ENCODE measurements around the gene DOK6.

Gene DOK6

GRCh38 chr18:69758458-69758857 is 357.8 kb downstream of the DOK6 start:
- no peaks in the 10 kb centered on the region for H3K9me3 ChIP-seq (ENCODE audit: control insufficient read depth, low read length)
- no peak overlapping the region for H3K4me3 ChIP-seq (ENCODE audit: extremely low read depth, insufficient read depth, low read length, poor library complexity, severe bottlenecking)
- no peaks in the 10 kb centered on the region for H3K36me3 ChIP-seq (ENCODE audit: control insufficient read depth, insufficient read depth, low read length)
- peaks cover 5% of the 10 kb centered on the region for H3K4me1 ChIP-seq (ENCODE audit: control insufficient read depth, insufficient read depth, low read length, poor library complexity, severe bottlenecking)
- no peak overlapping the region for H3K27ac ChIP-seq (ENCODE audit: low read depth, low read length, severe bottlenecking)

GRCh38 chr18:69759046-69759445 is 358.4 kb downstream of the DOK6 start:
- no peak overlapping the region for H3K4me3 ChIP-seq (ENCODE audit: extremely low read depth, insufficient read depth, low read length, poor library complexity, severe bottlenecking)
- H3K9me3 ChIP-seq (ENCODE audit: control insufficient read depth, low read length): no peaks in the 10 kb centered on the region
- peaks cover 5% of the 10 kb centered on the region for H3K4me1 ChIP-seq (ENCODE audit: control insufficient read depth, insufficient read depth, low read length, poor library complexity, severe bottlenecking)
- no peaks in the 10 kb centered on the region for H3K36me3 ChIP-seq (ENCODE audit: control insufficient read depth, insufficient read depth, low read length)
- WGBS, 2 experiments (ENCODE audit: insufficient coverage in 2 of 2): no CpG with 5 or more reads among the region's 2 CpGs
- H3K27ac ChIP-seq (ENCODE audit: low read depth, low read length, severe bottlenecking): no peak overlapping the region

- Histone ChIP-seq H3K4me3 (ENCODE audit: extremely low read depth, insufficient read depth, low read length, poor library complexity, severe bottlenecking) (no peak overlapping the region), H3K36me3 (ENCODE audit: control insufficient read depth, insufficient read depth, low read length) (no peaks in the 10 kb centered on the region), H3K27ac (ENCODE audit: low read depth, low read length, severe bottlenecking) (no peak overlapping the region), H3K4me1 (ENCODE audit: control insufficient read depth, insufficient read depth, low read length, poor library complexity, severe bottlenecking) (no peaks in the 10 kb centered on the region), H3K9me3 (ENCODE audit: control insufficient read depth, low read length) (no peaks in the 10 kb centered on the region)
- WGBS, 2 experiments (ENCODE audit: insufficient coverage in 2 of 2): no CpG with 5 or more reads among the region's 4 CpGs
Observed at GRCh38 chr18:69763002-69763401, 362.3 kb downstream of the DOK6 start.

- 92 to 95% methylated on average over 2 to 4 of the region's 5 CpGs for WGBS, 2 experiments (ENCODE audit: insufficient coverage in 2 of 2)
- H3K9me3 ChIP-seq (ENCODE audit: control insufficient read depth, low read length): no peaks in the 10 kb centered on the region
- H3K36me3 ChIP-seq (ENCODE audit: control insufficient read depth, insufficient read depth, low read length): no peaks in the 10 kb centered on the region
- no peaks in the 10 kb centered on the region for H3K4me1 ChIP-seq (ENCODE audit: control insufficient read depth, insufficient read depth, low read length, poor library complexity, severe bottlenecking)
- no peak overlapping the region for H3K4me3 ChIP-seq (ENCODE audit: extremely low read depth, insufficient read depth, low read length, poor library complexity, severe bottlenecking)
- no peak overlapping the region for H3K27ac ChIP-seq (ENCODE audit: low read depth, low read length, severe bottlenecking)
Observed at GRCh38 chr18:69763821-69764220, 363.1 kb downstream of the DOK6 start.

- Histone ChIP-seq H3K4me3 (ENCODE audit: extremely low read depth, insufficient read depth, low read length, poor library complexity, severe bottlenecking) (no peak overlapping the region), H3K27ac (ENCODE audit: low read depth, low read length, severe bottlenecking) (no peak overlapping the region), H3K36me3 (ENCODE audit: control insufficient read depth, insufficient read depth, low read length) (no peaks in the 10 kb centered on the region), H3K4me1 (ENCODE audit: control insufficient read depth, insufficient read depth, low read length, poor library complexity, severe bottlenecking) (no peaks in the 10 kb centered on the region), H3K9me3 (ENCODE audit: control insufficient read depth, low read length) (no peaks in the 10 kb centered on the region)
- whole genome bisulfite sequencing, 2 experiments (ENCODE audit: insufficient coverage in 2 of 2): 80 to 100% methylated on average over 1 to 2 of the region's 4 CpGs
Observed at GRCh38 chr18:69770238-69770637, 369.6 kb downstream of the DOK6 start.

GRCh38 chr18:69774831-69775230 is 374.1 kb downstream of the DOK6 start:
- WGBS, 2 experiments (ENCODE audit: insufficient coverage in 2 of 2): 100% methylated on average over 2 of the region's 3 CpGs; no CpG with 5 or more reads in 1 of the 2 experiments

GRCh38 chr18:69777248-69777647 is 376.6 kb downstream of the DOK6 start:
- Histone ChIP-seq H3K27ac (ENCODE audit: low read depth, low read length, severe bottlenecking) (no peak overlapping the region), H3K36me3 (ENCODE audit: control insufficient read depth, insufficient read depth, low read length) (no peaks in the 10 kb centered on the region), H3K4me1 (ENCODE audit: control insufficient read depth, insufficient read depth, low read length, poor library complexity, severe bottlenecking) (no peaks in the 10 kb centered on the region), H3K9me3 (ENCODE audit: control insufficient read depth, low read length) (no peaks in the 10 kb centered on the region), H3K4me3 (ENCODE audit: extremely low read depth, insufficient read depth, low read length, poor library complexity, severe bottlenecking) (no peak overlapping the region)

More at GRCh38 chr18:69774831-69775230, 374.1 kb downstream of the DOK6 start:
- Histone ChIP-seq H3K4me3 (ENCODE audit: extremely low read depth, insufficient read depth, low read length, poor library complexity, severe bottlenecking) (no peak overlapping the region), H3K36me3 (ENCODE audit: control insufficient read depth, insufficient read depth, low read length) (no peaks in the 10 kb centered on the region), H3K4me1 (ENCODE audit: control insufficient read depth, insufficient read depth, low read length, poor library complexity, severe bottlenecking) (no peaks in the 10 kb centered on the region), H3K27ac (ENCODE audit: low read depth, low read length, severe bottlenecking) (no peak overlapping the region), H3K9me3 (ENCODE audit: control insufficient read depth, low read length) (no peaks in the 10 kb centered on the region)

- WGBS, 2 experiments (ENCODE audit: insufficient coverage in 2 of 2): no CpG with 5 or more reads among the region's 1 CpG
- Histone ChIP-seq H3K9me3 (ENCODE audit: control insufficient read depth, low read length) (no peaks in the 10 kb centered on the region), H3K27ac (ENCODE audit: low read depth, low read length, severe bottlenecking) (no peak overlapping the region), H3K4me3 (ENCODE audit: extremely low read depth, insufficient read depth, low read length, poor library complexity, severe bottlenecking) (no peak overlapping the region), H3K4me1 (ENCODE audit: control insufficient read depth, insufficient read depth, low read length, poor library complexity, severe bottlenecking) (no peaks in the 10 kb centered on the region), H3K36me3 (ENCODE audit: control insufficient read depth, insufficient read depth, low read length) (no peaks in the 10 kb centered on the region)
Observed at GRCh38 chr18:69778680-69779079, 378.0 kb downstream of the DOK6 start.

- no peak overlapping the region for H3K27ac ChIP-seq (ENCODE audit: low read depth, low read length, severe bottlenecking)
- H3K4me3 ChIP-seq (ENCODE audit: extremely low read depth, insufficient read depth, low read length, poor library complexity, severe bottlenecking): no peak overlapping the region
- H3K4me1 ChIP-seq (ENCODE audit: control insufficient read depth, insufficient read depth, low read length, poor library complexity, severe bottlenecking): no peaks in the 10 kb centered on the region
- H3K9me3 ChIP-seq (ENCODE audit: control insufficient read depth, low read length): no peaks in the 10 kb centered on the region
- WGBS, 2 experiments (ENCODE audit: insufficient coverage in 2 of 2): 92 to 100% methylated on average over 2 of the region's 3 CpGs
- no peaks in the 10 kb centered on the region for H3K36me3 ChIP-seq (ENCODE audit: control insufficient read depth, insufficient read depth, low read length)
Observed at GRCh38 chr18:69780851-69781250, 380.2 kb downstream of the DOK6 start.

GRCh38 chr18:69784815-69785214 is 384.1 kb downstream of the DOK6 start:
- H3K9me3 ChIP-seq (ENCODE audit: control insufficient read depth, low read length): no peaks in the 10 kb centered on the region
- no peak overlapping the region for H3K4me3 ChIP-seq (ENCODE audit: extremely low read depth, insufficient read depth, low read length, poor library complexity, severe bottlenecking)
- no peak overlapping the region for H3K27ac ChIP-seq (ENCODE audit: low read depth, low read length, severe bottlenecking)
- H3K4me1 ChIP-seq (ENCODE audit: control insufficient read depth, insufficient read depth, low read length, poor library complexity, severe bottlenecking): peaks cover 10% of the 10 kb centered on the region
- H3K36me3 ChIP-seq (ENCODE audit: control insufficient read depth, insufficient read depth, low read length): no peaks in the 10 kb centered on the region
- WGBS, 2 experiments (ENCODE audit: insufficient coverage in 2 of 2): 100% methylated on average over 1 of the region's 2 CpGs; no CpG with 5 or more reads in 1 of the 2 experiments

GRCh38 chr18:69785466-69785865 is 384.8 kb downstream of the DOK6 start:
- WGBS, 2 experiments (ENCODE audit: insufficient coverage in 2 of 2): 80 to 100% methylated on average over 1 of the region's 3 CpGs
- H3K36me3 ChIP-seq (ENCODE audit: control insufficient read depth, insufficient read depth, low read length): no peaks in the 10 kb centered on the region
- peaks cover 10% of the 10 kb centered on the region for H3K4me1 ChIP-seq (ENCODE audit: control insufficient read depth, insufficient read depth, low read length, poor library complexity, severe bottlenecking)
- no peaks in the 10 kb centered on the region for H3K9me3 ChIP-seq (ENCODE audit: control insufficient read depth, low read length)
- no peak overlapping the region for H3K27ac ChIP-seq (ENCODE audit: low read depth, low read length, severe bottlenecking)
- no peak overlapping the region for H3K4me3 ChIP-seq (ENCODE audit: extremely low read depth, insufficient read depth, low read length, poor library complexity, severe bottlenecking)

GRCh38 chr18:69786427-69786826 is 385.7 kb downstream of the DOK6 start:
- WGBS, 2 experiments (ENCODE audit: insufficient coverage in 2 of 2): no CpG with 5 or more reads among the region's 1 CpG
- peaks cover 10% of the 10 kb centered on the region for H3K4me1 ChIP-seq (ENCODE audit: control insufficient read depth, insufficient read depth, low read length, poor library complexity, severe bottlenecking)
- no peaks in the 10 kb centered on the region for H3K9me3 ChIP-seq (ENCODE audit: control insufficient read depth, low read length)
- no peak overlapping the region for H3K27ac ChIP-seq (ENCODE audit: low read depth, low read length, severe bottlenecking)
- no peaks in the 10 kb centered on the region for H3K36me3 ChIP-seq (ENCODE audit: control insufficient read depth, insufficient read depth, low read length)
- no peak overlapping the region for H3K4me3 ChIP-seq (ENCODE audit: extremely low read depth, insufficient read depth, low read length, poor library complexity, severe bottlenecking)

Data from mesodermal cell (in vitro differentiated cells).